Loucy (cell line): ENCODE measurements around the gene TMEM140.

Source experiments
- CTCF ChIP-seq: fragments of 200-600 bp; sonication (generic); conservative IDR thresholded peaks from 2 replicates; pipeline ENCODE4 v1.5.1; 2014; ENCODE audit warnings: mild to moderate bottlenecking, antibody characterized with exemption, low read length
- EZH2phosphoT487 ChIP-seq: fragments of 200-600 bp; IDR thresholded peaks from 2 replicates; pipeline ENCODE4 v1.6.1; 2018; ENCODE audit warnings: antibody characterized with exemption, mild to moderate bottlenecking, moderate library complexity, borderline replicate concordance

- TF ChIP-seq CTCF = no peak
- no peak for TF ChIP-seq EZH2phosphoT487
Measured at GRCh38 chr7:135197343-135197742, 49.5 kb downstream of the TMEM140 start.
